ENCODE data around the gene SPATA46. TPM values are rescaled to one million over a fixed set of nuclear protein-coding genes. Genes with fewer than 3 reads are reported as not detected.

SPATA46 gene
- polyA plus RNA-seq, 1 of the 3 experiments (the other 2 are of a cell fraction): not detected

GRCh38 chr1:162385280-162385623 lies 8.6 kb upstream of the SPATA46 start (continued):
- TF ChIP-seq CTCF (IDR thresholded peaks at IDR 0.05) (no peak), TCF12 (IDR thresholded peaks at IDR 0.05) (no peak), SIN3A (IDR thresholded peaks at IDR 0.05; ENCODE audit: borderline replicate concordance, low read depth, low read length) (no peak), POLR2AphosphoS5 (IDR thresholded peaks at IDR 0.05; ENCODE audit: low read depth, low read length) (no peak)

GRCh38 chr1:162384601-162385279 lies 8.1 kb upstream of the SPATA46 start:
- H4K20me1 ChIP-seq (ENCODE audit: insufficient read depth): no peaks in the 10 kb centered on the region
- no peak overlapping the region for H3K4me3 ChIP-seq (ENCODE audit: low read depth in 2 of 2, low read length in 1 of 2)
- CTCF ChIA-PET: interaction anchor here (2.3 to 2.6 kb wide), 2 partner anchors 27 to 329 kb away, joined by 12 read pairs; no protein-coding TSS in a partner anchor
- no peak for TF ChIP-seq FOSL2 (IDR thresholded peaks at IDR 0.05; ENCODE audit: borderline replicate concordance, low read depth)
- TF ChIP-seq RAD21 (IDR thresholded peaks at IDR 0.05; ENCODE audit: low read length): no peak
- no peak for TF ChIP-seq IRF3 (IDR thresholded peaks at IDR 0.05; ENCODE audit: low read depth, low read length)
- TF ChIP-seq USF1 (IDR thresholded peaks at IDR 0.05; ENCODE audit: borderline replicate concordance, low read depth): no peak
- TF ChIP-seq TAF1 (IDR thresholded peaks at IDR 0.05; ENCODE audit: borderline replicate concordance, low read depth, low read length): no peak
- TF ChIP-seq EP300 (IDR thresholded peaks at IDR 0.05; ENCODE audit: borderline replicate concordance in 1 of 2, low read depth in 1 of 2, low read length in 1 of 2): no peak
- no peak for TF ChIP-seq MAX (IDR thresholded peaks at IDR 0.05; ENCODE audit: low read depth)
- H3K36me3 ChIP-seq (replicated peaks in 1 of 2; ENCODE audit: control insufficient read depth in 1 of 2, insufficient read depth in 2 of 2, low read length in 1 of 2): no peaks in the 10 kb centered on the region
- no peaks in the 10 kb centered on the region for H3F3A ChIP-seq (replicated peaks; ENCODE audit: insufficient read depth)
- POLR2A ChIA-PET: no interaction called here
- no peak overlapping the region for H3K9ac ChIP-seq
- no peak overlapping the region for H3K4me2 ChIP-seq
- peaks cover 0 to 5% of the 10 kb centered on the region in 2 experiments; a peak in 1 of 4 replicates for H3K4me1 ChIP-seq (ENCODE audit: control insufficient read depth in 1 of 2, insufficient read depth in 2 of 2, low read depth in 1 of 2, low read length in 1 of 2)
- no peaks in the 10 kb centered on the region for H3K9me2 ChIP-seq
- H3K27ac ChIP-seq (ENCODE audit: low read depth in 2 of 2, low read length in 1 of 2): no peak overlapping the region
- peaks cover 5% of the 10 kb centered on the region; the same call in 1 of the 2 replicates for H3K27me3 ChIP-seq (ENCODE audit: insufficient read depth)
- peak; percentile 6 for DNase-seq
- no peak overlapping the region for H2AFZ ChIP-seq (ENCODE audit: low read depth)
- WGBS (ENCODE audit: low lambda C conversion rate): 66% methylated on average over 7 of the region's 10 CpGs
- no peaks in the 10 kb centered on the region for H3K79me2 ChIP-seq (ENCODE audit: insufficient read depth)
- H3K9me3 ChIP-seq: no peaks in the 10 kb centered on the region
